Caco-2 (cell line): ENCODE results near the gene SNX3. TPM values are rescaled to one million over a fixed set of nuclear protein-coding genes. Genes with fewer than 3 reads are reported as not detected.

Experiments
- BruUV-seq: library from RNA; stranded (reverse); fragments of 400-500 nt; replicated peaks from 2 replicates; lab custom pipeline; 2021; lab: Mats Ljungman, UMichigan
- CTCF ChIA-PET: fragments of 300-600 bp; sonication (Branson Sonifier 250); formaldehyde crosslinking; loops from one replicate; lab custom pipeline; 2022; ENCODE audit warnings: antibody characterized with exemption; lab: Charles Lee
- POLR2A ChIA-PET: fragments of 300-600 bp; sonication (Branson Sonifier 250); formaldehyde crosslinking; loops from one replicate; lab custom pipeline; 2022; ENCODE audit warnings: antibody characterized with exemption; lab: Charles Lee
- DNase-seq, 2 experiments: peaks; one replicate each; pipeline versions ENCODE4 v3.0.0 to v3.0.0-alpha.2; 2020 to 2022
- H3K27me3 ChIP-seq: replicated peaks from 2 replicates; pipeline ENCODE4 v1.6.0; 2011; ENCODE audit warnings: low read length; ENCODE audit not compliant: control insufficient read depth, insufficient read depth
- H3K36me3 ChIP-seq: 2 replicates; pipeline ENCODE4 v1.5.1; 2011; ENCODE audit warnings: low read length; ENCODE audit not compliant: control insufficient read depth, insufficient read depth
- H3K4me1 ChIP-seq: fragments of 250-450 bp; sonication (Bioruptor Pico); 2 replicates; pipeline ENCODE4 v1.5.1; 2020; ENCODE audit warnings: mild to moderate bottlenecking
- H3K4me3 ChIP-seq: 2 replicates; pipeline ENCODE4 v1.5.1; 2011; ENCODE audit warnings: low read depth, mild to moderate bottlenecking, control low read depth, low read length
- H3K9me3 ChIP-seq: fragments of 250-450 bp; sonication (Bioruptor Pico); 2 replicates; pipeline ENCODE4 v1.5.1; 2020; ENCODE audit warnings: mild to moderate bottlenecking, moderate library complexity
- H3K27ac Mint-ChIP-seq: one replicate; pipeline ENCODE4 v1.8.0; 2022; ENCODE audit warnings: mixed read lengths; ENCODE audit not compliant: unreplicated experiment
- H3K27me3 Mint-ChIP-seq: one replicate; pipeline ENCODE4 v1.8.0; 2022; ENCODE audit warnings: mixed read lengths; ENCODE audit not compliant: insufficient read depth, unreplicated experiment
- H3K36me3 Mint-ChIP-seq: one replicate; pipeline ENCODE4 v1.8.0; 2022; ENCODE audit warnings: mild to moderate bottlenecking, mixed read lengths; ENCODE audit not compliant: insufficient read depth, unreplicated experiment
- H3K4me1 Mint-ChIP-seq: one replicate; pipeline ENCODE4 v1.8.0; 2022; ENCODE audit warnings: low read depth, mixed read lengths; ENCODE audit not compliant: unreplicated experiment
- H3K4me3 Mint-ChIP-seq: one replicate; pipeline ENCODE4 v1.8.0; 2022; ENCODE audit warnings: mild to moderate bottlenecking, moderate library complexity, mixed read lengths; ENCODE audit not compliant: unreplicated experiment
- H3K9me3 Mint-ChIP-seq: one replicate; pipeline ENCODE4 v1.8.0; 2022; ENCODE audit warnings: mixed read lengths; ENCODE audit not compliant: unreplicated experiment
- CTCF ChIP-seq, 2 experiments: fragments of 200-600 bp in 1 of 2; IDR thresholded peaks; 1 replicate in 1 of 2; 2 replicates in 1 of 2; pipeline versions ENCODE4 v1.5.1 to v1.8.0; 2011 to 2022; ENCODE audit warnings: antibody characterized with exemption in 1 of 2, control low read depth in 1 of 2, inconsistent platforms in 1 of 2, low read depth in 1 of 2, low read length in 1 of 2, mild to moderate bottlenecking in 1 of 2, moderate library complexity in 1 of 2; ENCODE audit not compliant: insufficient read depth in 1 of 2, severe bottlenecking in 1 of 2, unreplicated experiment in 1 of 2
- intact Hi-C: fragments of 100-400 bp; cut with micrococcal nuclease; formaldehyde crosslinking; loops from one replicate; pipeline ENCODE4 v1.10.0; 2022; ENCODE audit not compliant: unreplicated experiment
- total RNA-seq: library from RNA; stranded (reverse); gene quantifications from 2 replicates; pipeline ENCODE4 v1.2.3, GENCODE V29; 2022

SNX3 gene
- total RNA-seq, 1 experiment from 2014 or later, result 114 TPM

- Mint-ChIP-seq H3K27me3 (no peaks in the 10 kb centered on the region), H3K4me3 (no peak overlapping the region), H3K9me3 (no peaks in the 10 kb centered on the region), H3K27ac (no peak overlapping the region), H3K4me1 (peaks cover 9% of the 10 kb centered on the region), H3K36me3 (peaks cover 21% of the 10 kb centered on the region)
- H3K4me1 ChIP-seq, result peaks cover 4% of the 10 kb centered on the region
- ChIA-PET POLR2A (no interaction called here), CTCF (no interaction called here)
- no peaks in the 10 kb centered on the region for H3K36me3 ChIP-seq
- no peaks in the 10 kb centered on the region for H3K9me3 ChIP-seq
- H3K27me3 ChIP-seq, result no peaks in the 10 kb centered on the region
- TF ChIP-seq CTCF (IDR thresholded peaks at IDR 0.05; ENCODE audit: insufficient read depth in 1 of 2, low read depth in 1 of 2, low read length in 1 of 2, severe bottlenecking in 1 of 2, unreplicated experiment in 1 of 2), result no peak
- BruUV-seq, result no TSS peak
- no peak overlapping the region for H3K4me3 ChIP-seq
- DNase-seq, result no peak
- intact Hi-C loops, result no loop called here
Measured at GRCh38 chr6:108209738-108210137, 51.1 kb downstream of the SNX3 start.

DNA sequence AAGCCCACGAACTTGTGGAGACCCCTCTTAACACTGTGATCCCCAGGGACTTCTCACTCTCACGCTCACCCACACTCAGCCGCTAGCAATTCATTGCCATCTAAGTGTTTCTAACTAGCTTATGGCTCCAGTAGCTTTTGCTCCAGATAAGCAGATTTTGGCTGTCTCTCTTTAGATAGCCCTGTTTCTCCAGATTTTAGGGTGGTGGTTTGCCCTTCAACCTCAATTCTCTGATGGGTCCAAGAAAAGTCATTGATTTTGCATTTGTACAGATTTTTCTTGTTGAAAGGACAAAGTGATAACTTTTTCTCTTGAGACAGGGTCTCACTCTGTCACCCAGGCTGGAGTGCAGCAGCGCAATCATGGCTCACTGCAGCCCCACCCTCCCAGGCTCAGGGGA lies 53.8 kb downstream of the SNX3 start:
- ChIA-PET CTCF (no interaction called here), POLR2A (no interaction called here)
- intact Hi-C loops, result no loop called here
- Histone ChIP-seq H3K9me3 (no peaks in the 10 kb centered on the region), H3K4me1 (peaks cover 7% of the 10 kb centered on the region), H3K36me3 (no peaks in the 10 kb centered on the region), H3K27me3 (no peaks in the 10 kb centered on the region), H3K4me3 (no peak overlapping the region)
- Mint-ChIP-seq H3K36me3 (peaks cover 16% of the 10 kb centered on the region), H3K4me1 (peaks cover 15% of the 10 kb centered on the region), H3K27ac (no peak overlapping the region), H3K9me3 (no peaks in the 10 kb centered on the region), H3K27me3 (no peaks in the 10 kb centered on the region), H3K4me3 (no peak overlapping the region)
- DNase-seq, result no peak
- no peak for TF ChIP-seq CTCF (IDR thresholded peaks at IDR 0.05; ENCODE audit: insufficient read depth in 1 of 2, low read depth in 1 of 2, low read length in 1 of 2, severe bottlenecking in 1 of 2, unreplicated experiment in 1 of 2)
- no TSS peak for BruUV-seq

DNA sequence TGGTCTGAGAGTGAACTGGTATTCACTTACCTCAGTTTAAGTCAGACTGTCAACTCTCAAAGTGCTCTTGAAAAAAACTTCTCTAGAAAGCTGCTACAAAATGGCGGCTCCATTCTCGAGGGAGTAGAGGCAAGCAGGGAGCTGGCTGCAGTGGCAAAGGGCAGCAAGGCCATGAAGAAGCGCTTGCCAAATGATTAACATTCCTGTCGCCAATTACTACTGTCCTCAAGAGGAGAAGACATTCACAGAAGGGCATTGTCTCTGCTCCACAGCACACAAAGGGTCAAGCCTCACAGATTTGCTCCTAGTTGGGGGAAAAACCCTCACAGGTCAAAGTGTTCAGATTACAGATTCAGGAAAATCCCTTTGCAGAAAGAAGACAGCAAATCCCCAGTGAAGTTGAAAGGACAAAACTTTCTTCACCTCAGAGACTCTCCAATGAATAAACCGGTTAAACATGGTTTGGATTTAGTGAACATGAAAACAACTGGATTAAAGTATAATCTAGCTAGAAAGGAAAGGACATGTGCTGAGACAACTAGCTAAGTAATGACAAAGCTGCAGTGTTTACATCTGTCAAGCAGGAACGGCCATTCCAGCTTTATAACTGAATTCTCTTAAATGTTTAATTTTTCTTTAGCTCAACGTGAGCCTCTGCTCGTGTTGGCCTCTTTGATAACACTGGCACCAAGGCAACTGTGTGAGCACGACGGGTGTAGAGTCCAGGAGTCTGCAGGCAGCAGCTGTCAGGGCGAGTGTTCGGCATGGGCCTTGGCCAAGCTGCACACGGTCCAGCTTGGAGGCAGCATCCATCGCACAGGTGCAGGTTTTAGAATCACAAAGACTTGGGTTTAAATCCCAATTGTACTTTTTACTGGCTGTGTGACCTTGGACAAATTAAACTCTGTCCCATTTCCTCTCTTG lies 57.4 kb downstream of the SNX3 start:
- Histone ChIP-seq H3K27me3 (no peaks in the 10 kb centered on the region), H3K4me3 (no peak overlapping the region), H3K9me3 (no peaks in the 10 kb centered on the region), H3K4me1 (peaks cover 4% of the 10 kb centered on the region; the same call in 1 of the 2 replicates), H3K36me3 (no peaks in the 10 kb centered on the region)
- H3K4me1 Mint-ChIP-seq, result peaks cover 13% of the 10 kb centered on the region
- H3K27ac Mint-ChIP-seq, result no peak overlapping the region
- no peaks in the 10 kb centered on the region for H3K36me3 Mint-ChIP-seq
- H3K4me3 Mint-ChIP-seq, result no peak overlapping the region
- no peaks in the 10 kb centered on the region for H3K27me3 Mint-ChIP-seq
- POLR2A ChIA-PET, result no interaction called here
- no TSS peak for BruUV-seq
- TF ChIP-seq CTCF (IDR thresholded peaks at IDR 0.05; ENCODE audit: insufficient read depth in 1 of 2, low read depth in 1 of 2, low read length in 1 of 2, severe bottlenecking in 1 of 2, unreplicated experiment in 1 of 2), result no peak
- intact Hi-C loops, result no loop called here
- CTCF ChIA-PET, result interaction anchor here (0.5 kb wide), 1 partner anchor 18 kb away, joined by 4 read pairs; no protein-coding TSS in a partner anchor
- no peaks in the 10 kb centered on the region for H3K9me3 Mint-ChIP-seq
- DNase-seq, result no peak
